GM19372 (cell line): ENCODE data around the gene TMPRSS15.

ENCODE experiments used
- ATAC-seq: cut with Tn5 transposase; IDR thresholded peaks from one replicate; pipeline ENCODE4 v1.9.1; 2021; ENCODE audit warnings: mild to moderate bottlenecking, low read depth, moderate library complexity; ENCODE audit not compliant: unreplicated experiment

TMPRSS15 gene

DNA sequence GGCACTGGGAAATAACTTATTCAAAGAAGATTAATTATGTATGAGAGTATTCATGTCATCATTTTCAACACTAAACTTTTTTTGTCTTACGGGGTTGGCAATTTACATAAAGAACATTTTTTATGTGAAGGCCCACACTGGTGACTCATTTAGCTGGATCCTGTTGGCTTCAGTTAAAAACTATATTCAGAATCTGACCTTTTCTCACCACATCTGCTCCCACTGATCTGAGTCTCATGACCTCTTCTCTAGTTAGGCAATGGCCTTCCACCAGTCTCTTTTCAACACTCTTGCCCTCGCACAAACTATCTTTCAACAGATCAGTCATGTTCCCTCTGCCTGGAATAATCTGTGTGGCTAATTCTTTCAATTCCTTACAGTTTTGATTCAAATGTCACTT is 53.4 kb downstream of the TMPRSS15 start:
- no peak for ATAC-seq

DNA sequence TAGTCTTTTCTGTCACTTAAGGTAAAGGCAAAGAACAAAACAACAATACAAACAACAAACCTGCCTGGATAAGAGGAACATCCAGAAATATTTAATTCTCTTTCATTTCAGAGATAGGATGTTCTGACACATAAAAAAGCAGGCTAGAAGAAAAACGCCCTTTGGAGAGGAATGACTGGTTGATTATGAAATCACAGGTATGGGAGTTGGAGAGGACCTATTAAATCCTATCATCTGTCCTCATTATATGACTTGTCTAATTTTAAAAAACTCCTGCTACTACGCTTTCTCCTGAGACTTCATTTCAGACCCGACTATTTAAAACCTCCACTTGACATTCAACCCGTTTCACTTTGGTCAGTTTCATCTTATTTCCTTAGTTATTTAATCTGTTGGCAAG is 54.1 kb downstream of the TMPRSS15 start:
- ATAC-seq = no peak

DNA sequence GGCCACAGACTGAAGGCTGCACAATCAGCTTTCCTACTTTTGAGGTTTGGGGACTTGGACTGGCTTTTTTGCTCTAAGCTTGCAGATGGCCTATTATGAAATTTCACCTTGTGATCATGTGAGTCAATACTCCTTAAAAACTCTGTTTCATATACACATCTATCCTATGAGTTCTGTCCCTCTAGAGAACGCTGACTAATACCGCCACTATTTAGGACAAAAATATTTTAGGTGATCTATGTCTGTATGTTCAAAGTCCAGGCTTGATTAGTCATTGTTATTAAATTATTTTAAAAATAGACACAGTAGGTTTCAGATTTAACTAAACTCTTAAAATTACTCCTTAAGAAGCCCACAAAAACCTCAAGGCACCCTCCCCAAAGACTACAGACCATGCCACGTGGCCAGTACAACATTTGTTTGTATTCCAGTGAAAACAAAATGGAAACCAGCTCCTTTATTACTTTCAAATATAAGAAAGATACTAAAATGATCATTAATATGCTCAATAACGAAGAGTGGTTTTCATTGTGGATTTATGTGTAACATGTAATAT is 63.1 kb downstream of the TMPRSS15 start:
- ATAC-seq = no peak

- ATAC-seq = no peak
These were observed 67.8 kb downstream of the TMPRSS15 start for GRCh38 chr21:18335651-18336236.

- no peak for ATAC-seq
These were observed 69.5 kb downstream of the TMPRSS15 start for GRCh38 chr21:18334066-18334465.

DNA sequence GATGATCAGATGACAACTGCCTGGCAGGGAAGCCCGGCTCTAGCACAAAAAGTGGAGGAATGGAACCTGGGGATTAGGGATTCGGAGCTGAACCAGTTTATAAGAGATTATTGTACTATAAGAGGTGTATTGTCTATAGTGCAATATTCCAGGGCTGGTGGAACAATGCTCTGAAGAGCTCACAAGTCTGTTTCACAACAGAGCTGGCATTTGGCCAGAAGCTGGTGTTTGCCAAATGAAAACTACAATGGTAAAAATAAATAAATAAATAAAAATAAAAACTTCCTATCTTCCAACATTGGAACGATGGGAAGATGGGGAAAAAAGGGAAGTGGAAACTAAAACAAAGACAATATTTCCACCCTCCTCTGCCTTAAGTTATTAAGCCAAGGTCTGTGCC is 85.4 kb downstream of the TMPRSS15 start:
- ATAC-seq = no peak

DNA sequence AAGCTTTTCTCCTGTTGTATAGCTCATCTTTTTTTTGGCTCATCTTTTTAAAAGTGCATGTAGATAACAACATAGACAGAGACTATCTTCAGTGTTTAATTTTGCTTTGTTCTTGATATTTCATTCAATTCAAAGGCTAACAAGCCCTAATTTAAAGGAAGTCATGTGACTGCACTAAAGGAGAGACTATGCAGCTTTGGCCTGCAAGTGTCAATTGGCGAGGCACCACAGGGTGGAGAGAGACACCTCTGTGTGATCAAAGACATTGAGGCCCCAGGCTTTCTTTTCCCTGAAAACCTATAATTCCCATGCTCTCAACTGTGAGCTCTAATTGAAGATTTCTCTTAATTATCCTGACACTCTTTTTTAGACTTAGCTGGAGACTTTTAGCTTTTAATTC is 105.4 kb downstream of the TMPRSS15 start:
- no peak for ATAC-seq

DNA sequence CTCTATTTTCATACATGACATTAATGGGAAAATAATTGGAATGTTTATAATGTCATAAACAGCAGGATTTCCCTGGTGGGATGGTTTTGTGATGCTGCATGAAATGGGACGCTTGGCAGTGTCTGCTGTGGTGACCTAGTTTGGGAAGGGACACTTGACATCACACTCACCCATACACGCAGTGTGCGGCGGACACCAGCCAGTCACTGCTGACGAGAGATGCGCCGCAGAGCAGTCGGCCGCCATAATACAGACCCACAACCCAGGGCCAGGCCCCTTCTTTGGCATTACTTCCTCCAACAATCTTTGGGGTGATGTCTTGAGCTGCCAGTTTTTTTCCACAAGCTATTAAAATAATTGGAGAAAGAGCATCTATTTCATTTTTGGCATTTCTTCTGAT is 109.5 kb downstream of the TMPRSS15 start:
- no peak for ATAC-seq

GRCh38 chr21:18289876-18290275 is 113.7 kb downstream of the TMPRSS15 start:
- ATAC-seq = no peak

DNA sequence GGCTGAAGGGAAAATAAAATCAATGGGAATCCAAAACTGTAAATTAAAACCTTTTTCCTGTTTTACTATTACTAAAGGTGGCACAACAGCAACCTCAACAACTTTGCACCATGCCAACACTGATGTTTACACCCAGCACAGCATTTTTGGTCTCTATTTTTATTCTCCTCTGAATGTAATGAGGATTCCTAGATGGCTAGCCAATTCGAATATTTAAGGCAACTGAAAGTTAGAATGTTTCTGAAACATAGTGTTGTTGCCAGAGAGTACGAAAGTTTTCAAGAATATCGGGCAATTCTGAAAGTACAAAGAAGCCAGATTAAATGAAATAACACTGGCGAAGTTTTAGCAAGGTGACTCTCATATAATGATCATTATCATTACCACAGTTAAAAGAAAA is 118.2 kb downstream of the TMPRSS15 start:
- ATAC-seq = no peak

DNA sequence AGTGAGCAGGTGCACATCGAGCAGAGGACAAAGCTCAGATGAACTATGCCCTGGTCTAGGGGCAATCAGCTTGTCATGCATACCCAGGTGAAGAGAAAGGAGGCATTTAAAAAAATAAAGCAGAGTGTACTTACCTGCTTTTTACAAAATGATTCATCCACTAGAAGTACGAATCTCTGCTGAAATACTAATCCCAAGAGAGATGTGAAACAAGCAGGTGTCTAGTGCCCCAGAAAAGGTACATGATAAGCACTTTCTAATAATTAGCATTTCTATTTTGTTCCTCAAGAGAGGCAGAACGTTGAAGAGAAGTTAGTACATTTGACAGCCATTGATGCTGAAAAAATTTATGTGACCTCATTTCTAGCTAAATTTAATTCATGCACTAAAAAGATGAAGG is 127.8 kb downstream of the TMPRSS15 start:
- ATAC-seq = no peak

DNA sequence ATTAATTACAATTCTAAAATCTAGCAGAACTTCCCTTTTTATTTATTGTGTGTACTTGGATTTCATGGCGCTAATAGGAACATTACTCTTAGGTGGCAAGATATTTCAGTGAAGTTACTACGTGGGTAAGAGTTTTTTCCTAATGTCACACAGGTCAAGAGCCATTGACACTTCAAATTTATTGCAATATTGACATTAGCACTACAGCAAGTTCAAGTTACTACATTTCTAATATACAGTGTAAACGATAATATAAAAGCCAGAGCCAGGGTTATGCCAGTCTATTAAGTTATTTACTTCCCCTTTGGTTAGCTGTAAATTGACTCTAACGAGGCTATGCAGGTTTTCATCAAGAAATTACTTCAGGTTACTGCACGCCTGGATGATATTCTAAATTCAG is 129.2 kb downstream of the TMPRSS15 start:
- ATAC-seq = no peak

GRCh38 chr21:18273400-18273799 is 130.2 kb downstream of the TMPRSS15 start:
- no peak for ATAC-seq

GRCh38 chr21:18269856-18270255 is 133.7 kb downstream of the TMPRSS15 start:
- ATAC-seq = no peak

DNA sequence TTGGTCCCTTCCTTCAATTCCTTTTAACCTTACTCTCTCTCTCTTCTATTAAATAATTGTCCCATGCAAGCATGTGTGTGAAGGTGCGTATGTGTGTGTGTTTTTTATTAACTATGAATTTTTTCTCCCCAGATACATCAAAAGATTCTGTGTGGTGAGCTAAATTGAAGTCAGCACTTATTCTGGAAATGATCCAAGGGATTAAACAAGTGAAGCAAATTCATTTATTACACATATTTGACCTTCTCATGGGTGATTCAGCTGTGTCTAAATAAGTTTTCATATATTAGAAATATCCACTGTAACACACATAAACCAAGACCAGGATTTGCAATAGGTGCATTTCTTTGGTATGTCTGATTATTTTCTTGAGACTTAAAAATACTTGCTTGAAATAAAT is 134.7 kb downstream of the TMPRSS15 start:
- no peak for ATAC-seq

- no peak for ATAC-seq
These were observed 136.1 kb downstream of the TMPRSS15 start for GRCh38 chr21:18267496-18267895.

GRCh38 chr21:18265944-18266343 is 137.6 kb downstream of the TMPRSS15 start:
- ATAC-seq = no peak

DNA sequence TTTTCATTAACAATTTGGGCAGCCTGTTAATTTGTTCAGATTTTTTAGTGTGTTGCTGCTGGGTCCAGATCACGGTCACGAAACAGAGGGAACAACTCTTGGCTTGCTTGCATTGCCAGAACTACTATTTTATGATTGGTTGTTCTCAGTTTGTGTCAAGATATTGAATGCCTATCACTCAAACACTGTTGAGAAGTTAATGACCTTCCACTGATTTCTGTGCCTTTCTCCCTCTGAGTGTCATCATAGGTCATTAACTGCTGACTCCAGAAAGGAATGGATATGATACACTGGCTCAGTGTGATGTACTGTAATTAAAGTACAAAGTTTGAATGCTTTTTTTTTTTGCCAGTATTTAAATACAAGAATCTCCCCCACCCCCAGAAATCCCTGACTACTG is 149.8 kb downstream of the TMPRSS15 start:
- ATAC-seq = no peak

DNA sequence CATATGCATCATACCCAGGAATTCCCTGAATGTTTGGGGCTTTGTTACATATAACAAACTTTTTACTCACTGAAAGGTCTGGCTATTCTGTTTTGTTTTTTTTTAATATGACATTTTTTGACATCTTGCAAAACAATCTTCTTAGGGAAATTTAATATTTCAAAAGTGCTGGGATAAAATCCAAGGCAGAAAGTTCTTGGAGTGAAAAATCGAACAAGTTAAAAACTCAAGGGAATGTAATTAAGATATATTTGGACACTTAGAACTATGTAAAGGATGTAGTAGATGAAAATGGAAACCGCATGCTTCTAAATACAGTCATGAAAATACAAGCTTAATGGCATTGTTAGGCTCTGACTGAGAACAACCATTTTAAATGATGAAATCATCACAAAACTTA is 150.4 kb downstream of the TMPRSS15 start:
- ATAC-seq = no peak

DNA sequence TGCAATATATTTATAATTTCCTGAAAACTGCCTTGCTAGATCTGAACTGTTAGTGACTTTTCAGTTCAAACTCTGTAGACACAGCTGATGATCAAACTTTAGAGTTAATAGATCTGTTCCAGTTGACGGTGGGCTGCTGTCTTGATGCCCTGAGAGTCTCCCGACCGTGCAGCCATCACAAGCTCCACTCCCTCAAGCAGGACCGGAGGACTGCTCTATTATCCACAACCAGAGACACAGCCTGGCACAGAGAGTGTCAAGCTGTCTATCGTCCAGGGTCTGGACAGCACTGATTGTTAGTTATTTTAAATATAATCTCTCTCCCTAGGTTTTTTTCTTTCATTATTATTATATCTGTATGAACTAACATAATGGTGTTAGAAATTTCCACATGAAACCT is 150.9 kb downstream of the TMPRSS15 start:
- no peak for ATAC-seq

- ATAC-seq = no peak
These were observed 151.3 kb downstream of the TMPRSS15 start for GRCh38 chr21:18252256-18252655.

GRCh38 chr21:18251065-18251464 is 152.5 kb downstream of the TMPRSS15 start:
- ATAC-seq = no peak

DNA sequence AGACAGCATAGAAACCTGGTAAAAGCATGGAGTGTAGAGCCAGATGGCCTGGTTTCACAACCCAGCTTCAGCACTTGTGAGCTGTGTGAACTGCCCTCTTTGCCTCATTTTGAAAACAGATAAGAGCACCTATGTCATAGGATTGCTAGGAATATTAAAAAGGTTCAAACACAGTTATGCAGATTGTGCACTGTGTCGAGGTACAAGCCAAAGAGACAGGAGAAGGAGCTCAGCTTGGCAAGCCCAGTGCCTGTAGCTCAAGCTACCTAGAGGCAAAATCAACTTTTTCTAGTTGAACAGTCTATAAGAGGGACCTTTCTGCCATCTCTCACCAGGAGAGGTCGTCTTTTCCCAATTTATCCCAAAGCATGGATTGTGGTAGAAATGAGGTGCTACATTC is 153.9 kb downstream of the TMPRSS15 start:
- no peak for ATAC-seq
